GM18870 (cell line): Measurements from ENCODE around the gene WDR70.
A peak's percentile ranks its signal among the peaks of the same experiment; 100 is the strongest.
"Not testable (repeated sequence)": the region's sequence is repeated elsewhere in the genome, so short reads cannot be mapped to it uniquely, and the experiment has no call there.

Experiments
- ATAC-seq: cut with Tn5 transposase; IDR thresholded peaks from one replicate; pipeline ENCODE4 v1.9.1; 2021; ENCODE audit warnings: moderate library complexity; ENCODE audit not compliant: unreplicated experiment

WDR70 gene

DNA sequence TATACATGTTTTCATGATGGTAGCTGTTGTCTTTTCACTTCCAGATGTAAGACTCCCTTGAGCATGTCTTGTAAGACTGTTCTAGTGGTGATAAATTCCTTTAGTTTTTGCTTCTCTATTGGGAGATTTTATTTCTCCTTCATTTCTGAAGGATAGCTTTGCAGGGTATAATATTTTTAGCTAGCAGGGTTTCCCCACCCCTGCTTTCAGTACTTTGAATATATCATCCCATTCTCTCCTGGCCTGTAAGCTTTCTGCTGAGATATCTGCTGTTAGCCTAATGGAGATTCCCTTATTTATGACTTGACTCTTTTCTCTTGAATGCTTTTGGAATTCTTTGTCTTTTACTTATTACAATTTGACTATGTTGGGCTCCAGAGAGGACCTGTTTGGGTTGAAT lies 249.8 kb downstream of the WDR70 start:
- ATAC-seq, result no peak

DNA sequence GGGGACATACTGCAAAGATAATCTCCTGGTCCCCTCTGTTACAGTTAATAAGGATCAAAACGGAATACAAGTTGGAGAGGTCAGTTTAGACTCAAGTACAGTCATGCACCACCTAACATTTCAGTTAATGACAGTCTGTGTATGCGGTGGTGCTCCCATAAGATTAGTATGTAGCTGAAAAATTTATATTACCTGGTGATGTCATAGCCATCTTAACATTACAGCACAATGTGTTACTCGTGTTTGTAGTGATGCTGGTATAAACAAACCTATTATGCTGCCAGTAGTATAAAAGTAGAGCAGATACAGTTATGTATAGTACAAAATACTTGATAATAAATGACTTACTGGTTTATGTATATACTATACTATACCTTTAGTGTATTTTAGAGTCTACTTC lies 252.8 kb downstream of the WDR70 start:
- ATAC-seq, result no peak

DNA sequence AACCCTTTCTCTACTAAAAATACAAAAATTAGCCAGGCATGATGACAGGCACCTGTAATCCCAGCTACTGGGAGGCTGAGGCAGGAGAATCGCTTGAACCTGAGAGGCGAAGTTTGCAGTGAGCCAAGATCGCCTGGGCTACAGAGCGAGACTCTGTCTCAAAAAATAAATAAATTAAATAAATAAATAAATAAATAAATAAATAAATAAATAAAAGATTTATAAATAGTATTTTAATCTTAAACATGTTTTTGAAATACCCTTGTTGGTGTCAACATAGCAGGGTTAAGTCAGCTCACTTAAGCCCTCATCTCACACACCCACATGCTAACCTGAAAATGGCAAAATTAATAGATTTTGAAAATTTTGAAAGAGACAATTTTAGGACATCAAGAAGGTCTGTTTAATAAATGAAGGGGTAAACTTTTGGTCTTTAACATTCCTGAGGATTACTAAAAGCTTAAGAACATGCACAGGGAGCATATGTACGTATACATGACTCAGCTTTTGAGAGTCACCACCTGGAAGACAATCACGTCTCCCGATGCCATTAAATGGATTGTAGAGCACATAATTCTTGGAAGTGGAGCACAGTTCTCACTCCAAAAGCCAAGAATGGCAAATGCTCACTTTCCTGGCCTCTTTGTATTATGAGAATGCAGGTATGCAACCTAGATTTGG lies 258.2 kb downstream of the WDR70 start:
- ATAC-seq, result no peak

DNA sequence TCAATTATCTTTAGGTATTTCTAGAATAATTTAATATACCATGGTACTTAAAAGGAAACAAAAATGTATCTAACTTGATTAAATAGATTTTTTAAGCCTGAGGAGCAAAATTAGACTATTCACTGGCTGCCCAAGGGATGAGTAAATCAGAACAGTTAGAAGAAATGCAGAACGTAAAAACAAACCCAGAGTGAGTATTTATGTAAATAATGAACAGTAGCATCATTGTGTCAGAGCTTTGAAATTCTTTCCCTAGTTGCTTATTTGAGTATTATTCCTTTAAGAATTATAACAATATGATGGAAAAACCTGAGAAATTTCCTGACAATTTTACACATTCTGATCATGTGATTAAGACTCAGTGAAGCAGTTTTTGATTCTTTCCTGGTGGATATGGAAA lies 259.8 kb downstream of the WDR70 start:
- no peak for ATAC-seq

DNA sequence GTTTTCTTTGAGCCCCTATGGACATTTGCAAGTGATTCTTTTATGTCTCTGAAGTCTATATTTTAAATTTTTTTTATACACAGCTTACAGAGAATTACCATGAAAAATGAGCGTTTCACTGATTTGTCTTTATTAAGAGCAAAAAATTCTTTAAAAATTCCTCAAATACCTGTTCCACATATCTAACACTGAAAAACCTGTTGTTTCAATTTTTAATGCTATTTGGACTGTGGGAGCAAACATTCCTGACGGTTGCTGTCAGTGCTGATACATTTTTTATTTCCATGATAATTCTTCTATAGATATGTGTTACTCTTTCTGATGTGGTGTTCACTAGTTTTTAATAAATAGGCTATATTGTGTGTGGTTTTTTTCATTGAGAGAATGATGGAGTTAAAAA lies 261.0 kb downstream of the WDR70 start:
- no peak for ATAC-seq

DNA sequence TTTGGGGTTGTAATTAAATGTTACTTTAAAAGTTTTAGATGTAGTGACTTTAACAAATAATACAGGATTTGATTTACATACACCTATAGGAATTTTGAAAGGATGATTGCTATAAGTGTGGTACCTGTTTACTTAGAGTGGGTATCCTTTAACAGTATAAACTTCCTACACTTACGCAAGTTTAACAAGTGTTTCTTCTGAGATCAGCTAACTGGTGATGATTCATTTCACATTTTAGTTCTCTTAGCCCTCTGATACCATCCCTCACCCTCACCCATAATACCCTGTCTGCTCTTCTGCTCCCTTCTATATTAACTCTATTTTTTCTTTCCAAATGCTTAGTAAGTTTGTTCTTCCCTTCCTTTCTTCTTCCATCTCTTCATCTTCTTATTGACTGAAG lies 262.8 kb downstream of the WDR70 start:
- no peak for ATAC-seq

DNA sequence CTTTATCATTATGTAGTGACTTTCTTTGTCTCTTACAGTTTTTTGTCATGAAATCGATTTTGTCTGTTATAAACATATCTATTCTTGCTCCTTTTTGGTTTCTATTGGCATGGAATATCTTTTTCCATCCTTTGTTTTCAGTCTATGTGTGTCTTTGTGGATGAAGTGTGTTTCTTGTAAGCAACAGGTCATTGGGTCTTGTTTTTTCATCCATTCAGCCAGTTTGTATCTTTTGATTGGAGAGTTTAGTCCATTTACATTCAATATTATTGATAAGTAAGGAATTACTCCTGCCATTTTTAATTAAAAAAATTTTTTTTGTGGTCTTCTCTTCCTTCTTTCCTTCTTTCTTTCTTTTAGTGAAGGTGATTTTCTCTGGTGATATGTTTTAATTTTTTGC lies 266.6 kb downstream of the WDR70 start:
- ATAC-seq, result no peak

DNA sequence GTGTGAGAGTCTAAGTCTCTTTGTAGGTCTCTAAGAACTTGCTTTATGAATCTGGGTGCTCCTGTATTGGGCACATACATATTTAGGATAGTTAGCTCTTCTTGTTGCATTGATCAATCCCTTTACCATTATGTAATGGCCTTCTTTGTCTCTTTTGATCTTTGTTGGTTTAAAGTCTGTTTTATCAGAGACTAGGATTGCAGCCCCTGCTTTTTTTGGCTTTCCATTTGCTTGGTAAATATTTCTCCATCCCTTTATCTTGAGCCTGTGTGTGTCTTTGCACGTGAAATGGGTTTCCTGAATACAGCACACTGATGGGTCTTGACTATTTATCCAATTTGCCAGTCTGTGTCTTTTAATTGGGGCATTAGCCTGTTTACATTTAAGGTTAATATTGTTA lies 275.4 kb downstream of the WDR70 start:
- not testable (repeated sequence) for ATAC-seq

DNA sequence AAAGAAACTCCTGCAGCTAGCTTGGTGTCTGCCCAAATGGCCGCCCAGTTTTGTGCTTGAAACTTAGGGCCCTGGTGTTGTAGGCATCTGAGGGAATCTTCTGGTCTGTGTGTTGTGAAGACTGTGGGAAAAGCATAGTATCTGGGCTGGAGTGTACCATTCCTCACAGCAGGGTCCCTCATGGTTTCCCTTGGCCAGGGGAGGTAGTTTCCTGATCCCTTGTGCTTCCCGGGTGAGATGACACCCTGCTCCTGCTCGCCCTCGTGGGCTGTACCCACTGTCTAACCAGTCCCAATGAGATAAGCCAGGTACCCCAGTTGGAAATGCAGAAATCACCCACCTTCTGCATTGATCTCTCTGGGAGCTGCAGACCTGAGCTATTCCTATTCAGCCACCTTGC lies 277.9 kb downstream of the WDR70 start:
- no peak for ATAC-seq

DNA sequence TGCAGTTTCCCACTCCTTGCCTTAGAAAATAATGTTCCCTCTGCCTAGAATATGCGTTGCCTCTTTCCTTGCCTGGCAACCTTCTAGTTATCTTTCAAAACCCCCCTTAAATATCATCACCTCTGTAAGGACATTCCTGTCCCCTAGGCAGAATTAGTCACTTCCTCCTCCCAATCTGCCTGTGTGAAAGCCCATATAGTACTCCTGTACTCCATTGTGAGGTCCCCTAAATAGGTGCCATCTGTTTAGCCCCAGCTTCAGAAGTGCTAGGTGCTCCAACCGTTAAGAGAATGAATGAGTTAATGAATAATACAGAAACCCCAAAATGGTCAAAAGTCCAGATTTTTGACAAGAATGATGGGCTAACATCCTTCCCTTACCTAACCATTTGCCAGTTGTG lies 279.3 kb downstream of the WDR70 start:
- ATAC-seq, result peak; percentile 50

DNA sequence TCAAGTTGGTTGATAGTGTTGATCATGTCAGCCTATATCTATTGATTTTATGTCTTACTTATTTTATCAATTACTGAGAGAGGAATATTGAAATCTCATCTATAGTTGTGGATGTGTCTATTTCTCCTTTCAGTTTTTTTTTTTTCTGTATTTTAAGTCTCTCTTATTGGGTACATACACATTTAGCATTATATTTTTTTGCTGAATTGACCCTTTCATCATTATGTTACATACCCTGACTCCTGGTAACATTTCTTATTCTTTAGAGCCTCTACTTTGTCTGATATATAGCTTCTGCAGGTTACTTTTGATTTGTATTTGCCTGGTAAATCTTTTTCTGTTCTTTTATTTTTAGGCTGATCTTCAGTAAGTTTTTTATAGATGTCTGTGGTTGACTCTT lies 281.2 kb downstream of the WDR70 start:
- no peak for ATAC-seq

DNA sequence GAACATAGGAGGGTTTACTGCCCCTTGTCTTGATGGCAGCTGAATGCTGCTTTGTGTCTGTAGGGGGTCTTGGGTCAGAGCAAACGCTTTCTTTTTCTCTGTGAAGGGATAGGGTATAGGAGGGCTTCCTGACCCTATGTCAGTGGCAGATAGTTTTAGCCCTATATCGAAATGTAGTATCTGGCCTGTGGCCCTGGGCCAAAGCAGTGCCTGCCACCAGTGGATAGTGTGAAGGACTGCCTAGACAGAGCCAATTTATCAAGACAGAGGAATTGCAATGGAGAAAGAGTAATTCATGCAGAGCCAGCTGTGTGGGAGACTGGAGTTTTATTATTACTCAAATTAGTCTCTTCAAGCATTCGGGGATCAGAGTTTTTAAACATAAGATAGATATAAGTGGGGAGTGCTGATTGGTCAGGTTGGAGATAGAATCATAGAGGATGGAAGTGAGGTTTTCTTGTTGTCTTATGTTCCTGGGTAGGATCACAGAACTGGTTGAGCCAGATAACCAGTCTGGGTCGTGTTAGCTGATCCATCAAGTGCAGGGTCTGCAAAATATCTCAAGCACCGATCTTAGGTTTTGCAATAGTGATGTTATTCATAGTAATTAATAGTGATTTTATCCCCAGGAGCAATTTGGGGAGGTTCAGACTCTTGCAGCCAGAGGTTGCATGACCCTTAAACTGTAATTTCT lies 282.3 kb downstream of the WDR70 start:
- ATAC-seq, result no peak

DNA sequence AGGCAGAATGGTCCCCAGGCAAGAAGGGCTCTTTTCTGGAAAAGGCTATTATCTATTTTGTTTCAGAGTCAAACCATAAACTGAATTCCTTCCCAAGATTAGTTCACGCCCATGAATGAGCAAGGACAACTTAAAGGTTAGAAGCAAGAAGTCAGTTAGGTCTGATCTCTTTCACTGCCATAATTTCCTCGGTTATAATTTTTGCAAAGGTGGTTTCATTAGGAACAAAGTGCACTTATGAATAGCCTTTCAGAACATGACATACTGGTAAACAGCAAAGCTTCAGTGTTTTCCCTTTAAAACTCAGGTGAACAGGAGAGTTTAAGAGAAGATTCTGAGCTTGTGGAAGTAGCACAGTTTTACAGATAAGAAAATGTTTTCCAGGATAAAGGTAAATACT lies 282.8 kb downstream of the WDR70 start:
- ATAC-seq, result no peak

DNA sequence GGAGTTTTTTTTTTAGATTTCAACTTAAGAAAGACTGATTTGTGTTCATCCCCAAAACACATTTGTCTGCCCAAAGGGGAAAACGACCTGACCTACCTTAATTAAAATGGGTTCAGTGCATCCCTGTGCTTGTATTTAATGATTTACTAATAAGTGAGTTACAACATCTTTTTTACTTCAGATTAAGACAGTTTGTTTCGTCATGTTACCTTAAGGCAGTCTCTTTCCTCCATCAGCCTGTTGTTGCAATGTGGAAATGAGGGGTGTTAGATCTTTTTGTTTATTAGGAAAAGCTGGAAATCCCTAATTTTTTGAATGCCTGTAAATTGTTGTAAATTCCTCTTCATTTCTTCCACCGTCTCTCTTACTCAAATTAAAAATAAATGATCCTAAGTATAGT lies 283.2 kb downstream of the WDR70 start:
- ATAC-seq, result no peak

DNA sequence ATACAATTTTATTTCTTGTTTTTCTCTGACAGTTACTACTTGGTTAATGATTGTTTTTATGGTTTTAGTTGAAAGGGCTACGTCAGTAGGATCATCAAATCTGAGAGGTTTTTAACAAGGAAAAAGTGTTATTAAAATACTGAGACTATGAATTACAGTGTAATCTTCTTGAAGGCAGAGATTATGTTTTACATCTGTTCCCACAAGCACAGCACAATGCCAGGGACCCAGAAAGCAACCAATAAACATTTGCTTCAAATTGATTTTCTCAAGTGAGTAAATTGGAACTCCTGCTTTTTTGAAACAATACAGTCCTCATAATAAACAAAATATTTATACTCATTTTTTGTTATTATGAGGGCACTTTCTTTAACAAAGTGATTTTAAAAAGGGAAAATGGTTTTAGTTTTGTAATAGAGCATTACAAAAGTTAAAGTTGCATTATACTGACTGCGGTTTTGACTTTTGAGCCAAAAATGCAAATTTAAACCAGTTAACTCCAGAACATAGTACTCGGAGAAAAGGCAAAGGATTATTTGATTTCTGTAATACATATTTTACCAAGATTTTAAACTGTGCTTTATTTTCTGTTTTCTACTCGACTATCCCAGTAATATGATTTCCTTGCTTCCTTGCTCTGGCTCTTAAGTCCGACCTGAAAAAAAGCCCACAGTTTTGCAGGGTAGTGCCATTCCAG lies 283.8 kb downstream of the WDR70 start:
- ATAC-seq, result no peak

DNA sequence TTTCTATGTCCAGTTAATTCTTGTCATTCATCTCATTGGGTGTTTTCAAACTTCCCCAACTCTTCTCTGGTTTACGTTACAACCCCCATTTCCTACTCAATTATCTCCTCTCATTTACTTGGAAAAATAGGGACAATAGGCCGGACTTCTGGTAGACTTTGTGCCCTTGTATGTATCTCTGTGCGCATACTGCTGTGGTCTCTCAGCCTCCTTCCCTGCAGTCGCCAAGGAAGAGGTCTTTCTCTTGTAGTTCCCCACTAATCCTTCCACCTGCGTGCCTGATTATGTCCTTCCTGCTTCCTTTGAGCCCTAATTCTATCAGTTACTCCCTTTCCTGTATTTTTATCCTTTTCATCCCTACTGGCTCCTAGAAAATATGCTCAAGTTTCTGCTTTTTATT lies 284.4 kb downstream of the WDR70 start:
- no peak for ATAC-seq

DNA sequence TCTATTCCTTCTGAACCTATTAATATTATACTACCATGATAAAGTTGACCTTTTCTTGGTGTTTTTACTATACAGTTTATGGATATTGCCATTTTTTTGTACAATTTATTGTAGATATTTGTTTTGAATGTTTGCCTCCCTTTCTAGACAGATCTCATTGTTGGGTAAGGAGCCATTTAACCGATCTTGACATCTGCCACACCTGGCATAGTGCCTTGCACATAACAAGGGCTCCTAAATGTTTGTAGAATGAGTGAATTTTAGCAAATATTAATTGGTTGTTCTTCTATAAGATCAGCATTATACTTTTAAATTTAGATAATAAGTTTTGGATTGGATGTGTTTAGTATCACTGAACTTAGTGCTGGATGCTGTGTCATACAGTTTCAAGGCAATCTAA lies 285.4 kb downstream of the WDR70 start:
- no peak for ATAC-seq

DNA sequence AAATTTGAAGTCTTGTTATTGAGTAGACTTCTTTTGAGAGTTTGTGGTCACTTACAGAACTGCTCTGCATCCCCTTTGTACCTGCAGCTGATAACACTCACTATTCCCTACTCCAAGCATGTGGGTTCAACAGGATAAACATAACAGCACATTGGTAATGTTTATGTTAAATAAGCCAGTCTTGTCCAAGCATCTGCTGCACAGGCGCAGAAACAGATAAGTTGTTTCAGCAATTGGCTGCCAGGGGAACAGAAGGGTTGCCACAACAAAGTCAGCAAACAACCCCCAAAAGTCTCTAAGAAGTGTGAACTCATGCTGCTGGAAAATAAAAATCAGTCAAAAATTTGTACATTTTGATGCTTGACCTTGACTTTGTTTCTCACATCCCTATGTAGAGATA lies 286.2 kb downstream of the WDR70 start:
- no peak for ATAC-seq

DNA sequence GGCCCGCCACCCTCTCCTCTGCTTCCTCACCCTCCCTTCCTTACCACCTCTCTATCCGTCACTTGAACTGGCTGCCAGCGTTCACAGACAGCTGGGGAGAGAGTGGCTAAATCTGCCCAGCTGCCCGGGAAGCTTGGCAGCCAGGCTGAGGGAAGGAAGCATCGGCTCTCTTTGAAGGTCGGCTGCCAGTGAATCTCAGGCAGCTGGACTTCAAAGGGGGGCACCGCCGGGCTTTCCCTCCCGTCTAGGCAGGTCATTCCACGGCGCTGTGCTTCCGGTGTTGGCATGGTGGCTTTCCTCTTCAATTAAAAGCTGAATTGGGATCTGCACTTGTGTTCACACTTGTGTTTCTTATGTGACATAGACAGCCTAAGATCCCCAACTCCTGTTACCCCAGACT lies 286.8 kb downstream of the WDR70 start:
- no peak for ATAC-seq

DNA sequence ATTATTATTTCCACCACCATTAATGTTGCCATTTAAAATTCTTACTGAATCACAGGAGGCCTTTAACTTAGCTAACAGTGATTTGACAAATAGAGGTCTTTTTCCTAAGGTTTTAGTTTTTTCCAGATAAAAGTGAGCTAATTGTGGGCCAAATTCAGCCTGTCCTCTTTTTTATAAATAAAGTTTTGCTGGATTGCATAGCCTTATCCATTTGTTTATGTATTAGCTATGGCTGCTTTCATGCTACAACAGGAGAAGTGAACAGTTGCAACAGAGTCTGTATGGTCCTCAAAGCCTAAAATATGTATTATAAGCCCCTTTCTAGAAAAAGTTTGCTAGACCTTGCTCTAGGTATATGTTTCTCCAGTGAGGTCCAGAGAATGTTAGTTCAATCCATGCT lies 288.3 kb downstream of the WDR70 start:
- no peak for ATAC-seq

DNA sequence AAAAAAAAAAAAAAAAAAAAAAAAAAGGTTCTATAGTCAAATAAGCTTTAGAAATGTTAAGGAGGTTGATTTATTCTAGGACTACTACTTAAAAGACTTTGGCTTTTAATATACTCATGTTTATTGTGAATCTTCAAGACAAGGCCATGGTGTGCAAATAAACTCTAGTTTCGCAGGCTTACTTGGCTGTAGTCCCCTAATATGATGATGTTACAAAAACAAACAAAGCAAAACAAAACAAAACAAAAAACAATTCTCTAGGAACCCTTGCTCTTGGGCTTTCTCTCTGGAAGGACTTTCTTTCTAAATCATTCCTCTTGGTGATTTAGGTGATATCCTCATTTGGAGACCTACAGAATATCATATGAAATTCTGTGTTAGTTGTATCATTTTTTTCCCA lies 288.7 kb downstream of the WDR70 start:
- no peak for ATAC-seq

DNA sequence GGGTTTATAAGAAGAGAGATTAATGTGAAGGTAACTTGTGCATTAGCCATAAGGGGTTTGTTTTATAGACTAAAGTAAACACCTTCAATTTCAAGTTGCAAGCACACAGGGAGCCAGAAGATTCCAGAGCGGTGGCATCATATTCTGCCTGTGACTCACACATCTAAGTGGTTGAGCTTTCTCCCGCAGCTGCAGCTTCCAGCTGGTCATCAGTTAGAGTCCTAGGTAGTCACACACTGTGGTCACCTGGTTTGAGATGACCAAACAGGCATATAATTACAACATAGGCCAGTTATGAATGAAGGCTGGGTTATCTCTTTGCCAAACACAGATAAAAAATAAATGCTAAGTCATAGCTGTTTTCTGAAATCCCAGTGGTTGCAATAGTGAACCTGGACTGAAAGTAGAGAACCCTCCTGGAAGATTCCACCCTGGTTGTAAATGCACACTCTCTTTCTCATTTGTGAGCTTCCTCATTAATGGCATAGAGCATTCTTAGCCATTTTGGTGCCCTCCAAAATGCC lies 289.5 kb downstream of the WDR70 start:
- ATAC-seq, result no peak
